Dedifferentiated amniotic fluid mesenchymal stem cell (primary cell): ENCODE results near the gene CCDC50.

ENCODE experiments used
- DNase-seq: peaks from one replicate; pipeline ENCODE4 v3.0.0-alpha.2; 2016; ENCODE audit errors: extremely low spot score

Gene CCDC50

GRCh38 chr3:191379446-191379845 is 50.3 kb downstream of the CCDC50 start:
- no peak for DNase-seq

- DNase-seq: no peak
These were observed 50.8 kb downstream of the CCDC50 start for GRCh38 chr3:191380001-191380400.

- no peak for DNase-seq
These were observed 52.1 kb downstream of the CCDC50 start for GRCh38 chr3:191381303-191381702.

GRCh38 chr3:191382661-191383060 is 53.5 kb downstream of the CCDC50 start:
- DNase-seq: no peak

GRCh38 chr3:191383124-191383523 is 53.9 kb downstream of the CCDC50 start:
- DNase-seq: peak; percentile 48

- no peak for DNase-seq
These were observed 55.9 kb downstream of the CCDC50 start for GRCh38 chr3:191385101-191385500.

- DNase-seq: no peak
These were observed 58.4 kb downstream of the CCDC50 start for GRCh38 chr3:191387441-191388077.

GRCh38 chr3:191388823-191389222 is 59.6 kb downstream of the CCDC50 start:
- no peak for DNase-seq

GRCh38 chr3:191390580-191390979 is 61.4 kb downstream of the CCDC50 start:
- no peak for DNase-seq

GRCh38 chr3:191391861-191392808 is 62.9 kb downstream of the CCDC50 start:
- DNase-seq: no peak

- peak; percentile 26 for DNase-seq
These were observed 64.0 kb downstream of the CCDC50 start for GRCh38 chr3:191393146-191393545.

- no peak for DNase-seq
These were observed 68.6 kb downstream of the CCDC50 start for GRCh38 chr3:191397771-191398170.

- DNase-seq: no peak
These were observed 69.4 kb downstream of the CCDC50 start for GRCh38 chr3:191398607-191399006.

- no peak for DNase-seq
These were observed 70.7 kb downstream of the CCDC50 start for GRCh38 chr3:191399918-191400317.

GRCh38 chr3:191401775-191402357 is 72.7 kb downstream of the CCDC50 start:
- no peak for DNase-seq

- DNase-seq: no peak
These were observed 80.7 kb downstream of the CCDC50 start for GRCh38 chr3:191409791-191410359.

- peak; percentile 71 for DNase-seq
These were observed 83.6 kb downstream of the CCDC50 start for GRCh38 chr3:191412759-191413158.

GRCh38 chr3:191414286-191414685 is 85.1 kb downstream of the CCDC50 start:
- DNase-seq: no peak

- no peak for DNase-seq
These were observed 85.5 kb downstream of the CCDC50 start for GRCh38 chr3:191414732-191415131.

- DNase-seq: no peak
These were observed 86.4 kb downstream of the CCDC50 start for GRCh38 chr3:191415566-191415965.

GRCh38 chr3:191417457-191417729 is 88.2 kb downstream of the CCDC50 start:
- DNase-seq: no peak

GRCh38 chr3:191420771-191421170 is 91.6 kb downstream of the CCDC50 start:
- no peak for DNase-seq

GRCh38 chr3:191424881-191425280 is 95.7 kb downstream of the CCDC50 start:
- no peak for DNase-seq
